Lung (tissue), 12 donors: ENCODE results near the gene QRFP. TPM values are rescaled to one million over a fixed set of nuclear protein-coding genes. Genes with fewer than 3 reads are reported as not detected.

Experiments
- ATAC-seq: fragments of 200-7000 bp; cut with Tn5 transposase; one replicate; pipeline ENCODE4 v1.9.1; 2020; ENCODE audit warnings: moderate number of reproducible peaks; ENCODE audit not compliant: insufficient read depth, low FRiP score
- DNase-seq, 3 donors: peaks; one replicate each; pipeline ENCODE4 v3.0.0-alpha.2; 2013 to 2017
- H3K27ac ChIP-seq, 2 donors: one replicate each; pipeline ENCODE4 v1.5.1; 2013; ENCODE audit warnings: mild to moderate bottlenecking in 2 of 2, moderate library complexity in 2 of 2, control low read depth in 1 of 2, inconsistent platforms in 1 of 2, low read depth in 1 of 2, low read length in 1 of 2
- H3K27me3 ChIP-seq, 3 donors: one replicate each; pipeline ENCODE4 v1.5.1; 2013; ENCODE audit warnings: low read length in 2 of 3; ENCODE audit not compliant: control insufficient read depth in 3 of 3, insufficient read depth in 3 of 3
- H3K36me3 ChIP-seq, 4 donors: one replicate each; pipeline ENCODE4 v1.5.1; 2013; ENCODE audit warnings: low read length in 4 of 4, mild to moderate bottlenecking in 1 of 4, moderate library complexity in 1 of 4; ENCODE audit not compliant: control insufficient read depth in 4 of 4, insufficient read depth in 4 of 4
- H3K4me1 ChIP-seq, 5 donors: one replicate each; pipeline ENCODE4 v1.5.1; 2013; ENCODE audit warnings: low read length in 5 of 5, mild to moderate bottlenecking in 2 of 5, moderate library complexity in 1 of 5; ENCODE audit not compliant: control insufficient read depth in 5 of 5, insufficient read depth in 5 of 5
- H3K4me3 ChIP-seq: one replicate; pipeline ENCODE4 v1.5.1; 2013; ENCODE audit warnings: mild to moderate bottlenecking, control low read depth, moderate library complexity
- H3K9ac ChIP-seq, 2 donors: one replicate each; pipeline ENCODE4 v1.5.1; 2013; ENCODE audit warnings: low read length in 2 of 2, control low read depth in 1 of 2; ENCODE audit not compliant: insufficient read depth in 1 of 2
- H3K9me3 ChIP-seq, 4 donors: one replicate each; pipeline ENCODE4 v1.5.1; 2013; ENCODE audit warnings: low read length in 3 of 4, mild to moderate bottlenecking in 1 of 4, moderate library complexity in 1 of 4; ENCODE audit not compliant: control insufficient read depth in 4 of 4, insufficient read depth in 3 of 4
- CTCF ChIP-seq: IDR thresholded peaks from 2 replicates; pipeline ENCODE4 v1.5.1; 2012; ENCODE audit warnings: mild to moderate bottlenecking; ENCODE audit errors: control extremely low read depth, extremely low read depth
- WGBS, 2 donors: extraction: QIAGEN DNeasy Blood & Tissue Kit; methylation state at CpG; one replicate each; pipeline ENCODE4 v1.1.7; 2013; 5-methylcytosine and 5-hydroxymethylcytosine counted together
- polyA plus RNA-seq, 2 donors: library from polyadenylated mRNA; stranded (reverse); fragments of 200-250 nt; gene quantifications; one replicate each; pipeline ENCODE4 v1.2.1, GENCODE V29; 2013
- total RNA-seq, 2 donors: library from RNA; depleted of rRNA in 1 of 2; stranded (reverse); fragments of >200 nt in 1 of 2; gene quantifications; one replicate each; pipeline ENCODE4 v1.2.1, GENCODE V29; 2014 to 2021
- donor health status: control.
- donor health status: control.
- donor health status: Bipolar disorder and iron deficiency.
- donor health status: healthy.
- donor health status: DM: yes; HTN: yes; CAD: no.

Gene QRFP
- total and polyA plus RNA-seq, 4 donors: 0.13 to 0.16 TPM; not detected in 2

GRCh38 chr9:130862747-130863146 is 33.9 kb downstream of the QRFP start:
- no peak for ATAC-seq
- H3K4me1 ChIP-seq: peaks cover 0 to 15% (median 5%) of the 10 kb centered on the region in 5 donors
- no peak for TF ChIP-seq CTCF
- no peaks in the 10 kb centered on the region for H3K27me3 ChIP-seq
- no peak overlapping the region for H3K27ac ChIP-seq
- no peak for DNase-seq
- H3K9ac ChIP-seq: no peak overlapping the region
- H3K36me3 ChIP-seq: peaks cover 0 to 15% (median 2%) of the 10 kb centered on the region in 4 donors
- no peaks in the 10 kb centered on the region for H3K9me3 ChIP-seq
- 94 to 95% methylated on average over 23 of the region's 23 CpGs for WGBS, 2 donors
- no peak overlapping the region for H3K4me3 ChIP-seq

- no peaks in the 10 kb centered on the region for H3K9me3 ChIP-seq
- peaks cover 0 to 11% (median 3%) of the 10 kb centered on the region in 4 donors for H3K36me3 ChIP-seq
- H3K9ac ChIP-seq: no peak overlapping the region
- no peak overlapping the region for H3K27ac ChIP-seq
- no peak for DNase-seq
- no peak for ATAC-seq
- H3K27me3 ChIP-seq: no peaks in the 10 kb centered on the region
- TF ChIP-seq CTCF: no peak
- peaks cover 0 to 15% (median 5%) of the 10 kb centered on the region in 5 donors for H3K4me1 ChIP-seq
- WGBS, 2 donors: 92 to 95% methylated on average over 8 of the region's 8 CpGs
- H3K4me3 ChIP-seq: no peak overlapping the region
Measured at GRCh38 chr9:130862217-130862616, 34.4 kb downstream of the QRFP start.

GRCh38 chr9:130861372-130862180 is 35.0 kb downstream of the QRFP start:
- Histone ChIP-seq H3K4me3 (no peak overlapping the region), H3K27me3 (no peaks in the 10 kb centered on the region), H3K9ac (no peak overlapping the region), H3K9me3 (no peaks in the 10 kb centered on the region), H3K27ac (no peak overlapping the region), H3K36me3 (peaks cover 0 to 12% (median 4%) of the 10 kb centered on the region in 4 donors), H3K4me1 (peaks cover 0 to 15% (median 5%) of the 10 kb centered on the region in 5 donors)
- 72 to 77% methylated on average over 8 of the region's 8 CpGs for WGBS, 2 donors
- ATAC-seq: no peak
- DNase-seq: no peak
- TF ChIP-seq CTCF: no peak
